Measurements from ENCODE around the gene DHRS7B.
"Not testable (repeated sequence)": the region's sequence is repeated elsewhere in the genome, so short reads cannot be mapped to it uniquely, and the experiment has no call there.

Gene DHRS7B

DNA sequence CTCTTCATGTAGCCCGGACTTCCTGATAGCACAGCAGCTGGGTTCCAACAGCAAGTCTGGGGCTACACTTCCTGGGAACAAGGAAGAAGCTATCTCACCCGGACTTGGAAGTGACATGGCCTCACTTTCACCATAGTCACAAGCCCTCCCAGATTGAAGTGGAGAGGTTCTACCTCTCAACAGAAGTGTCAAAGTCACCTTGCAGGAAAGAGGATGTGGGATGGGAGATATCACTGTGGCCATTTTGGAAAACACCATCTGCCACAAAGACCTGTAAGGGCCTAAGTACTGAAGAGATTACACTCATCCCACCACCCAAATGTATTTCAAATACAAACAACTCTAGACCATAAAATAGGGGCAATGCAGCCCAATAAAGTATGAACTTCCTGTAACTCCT, 29.9 kb upstream of the DHRS7B start:
- TF ChIP-seq, protein P1, sequence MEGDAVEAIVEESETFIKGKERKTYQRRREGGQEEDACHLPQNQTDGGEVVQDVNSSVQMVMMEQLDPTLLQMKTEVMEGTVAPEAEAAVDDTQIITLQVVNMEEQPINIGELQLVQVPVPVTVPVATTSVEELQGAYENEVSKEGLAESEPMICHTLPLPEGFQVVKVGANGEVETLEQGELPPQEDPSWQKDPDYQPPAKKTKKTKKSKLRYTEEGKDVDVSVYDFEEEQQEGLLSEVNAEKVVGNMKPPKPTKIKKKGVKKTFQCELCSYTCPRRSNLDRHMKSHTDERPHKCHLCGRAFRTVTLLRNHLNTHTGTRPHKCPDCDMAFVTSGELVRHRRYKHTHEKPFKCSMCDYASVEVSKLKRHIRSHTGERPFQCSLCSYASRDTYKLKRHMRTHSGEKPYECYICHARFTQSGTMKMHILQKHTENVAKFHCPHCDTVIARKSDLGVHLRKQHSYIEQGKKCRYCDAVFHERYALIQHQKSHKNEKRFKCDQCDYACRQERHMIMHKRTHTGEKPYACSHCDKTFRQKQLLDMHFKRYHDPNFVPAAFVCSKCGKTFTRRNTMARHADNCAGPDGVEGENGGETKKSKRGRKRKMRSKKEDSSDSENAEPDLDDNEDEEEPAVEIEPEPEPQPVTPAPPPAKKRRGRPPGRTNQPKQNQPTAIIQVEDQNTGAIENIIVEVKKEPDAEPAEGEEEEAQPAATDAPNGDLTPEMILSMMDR (IDR thresholded peaks at IDR 0.05; ENCODE audit: low read depth, low read length), result no peak
- TF ChIP-seq, protein P2, sequence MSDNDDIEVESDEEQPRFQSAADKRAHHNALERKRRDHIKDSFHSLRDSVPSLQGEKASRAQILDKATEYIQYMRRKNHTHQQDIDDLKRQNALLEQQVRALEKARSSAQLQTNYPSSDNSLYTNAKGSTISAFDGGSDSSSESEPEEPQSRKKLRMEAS (IDR thresholded peaks at IDR 0.05; ENCODE audit: low read depth, low read length), result no peak
- no peak for TF ChIP-seq MYC (IDR thresholded peaks at IDR 0.05; ENCODE audit: low read depth, low read length)
- TF ChIP-seq POLR2A (IDR thresholded peaks at IDR 0.05; ENCODE audit: extremely low read depth, insufficient read length), result no peak
- DNase-seq (ENCODE audit: low read depth), result no peak
- H3K4me3 ChIP-seq (ENCODE audit: low read depth, low read length), result no peak overlapping the region

DNA sequence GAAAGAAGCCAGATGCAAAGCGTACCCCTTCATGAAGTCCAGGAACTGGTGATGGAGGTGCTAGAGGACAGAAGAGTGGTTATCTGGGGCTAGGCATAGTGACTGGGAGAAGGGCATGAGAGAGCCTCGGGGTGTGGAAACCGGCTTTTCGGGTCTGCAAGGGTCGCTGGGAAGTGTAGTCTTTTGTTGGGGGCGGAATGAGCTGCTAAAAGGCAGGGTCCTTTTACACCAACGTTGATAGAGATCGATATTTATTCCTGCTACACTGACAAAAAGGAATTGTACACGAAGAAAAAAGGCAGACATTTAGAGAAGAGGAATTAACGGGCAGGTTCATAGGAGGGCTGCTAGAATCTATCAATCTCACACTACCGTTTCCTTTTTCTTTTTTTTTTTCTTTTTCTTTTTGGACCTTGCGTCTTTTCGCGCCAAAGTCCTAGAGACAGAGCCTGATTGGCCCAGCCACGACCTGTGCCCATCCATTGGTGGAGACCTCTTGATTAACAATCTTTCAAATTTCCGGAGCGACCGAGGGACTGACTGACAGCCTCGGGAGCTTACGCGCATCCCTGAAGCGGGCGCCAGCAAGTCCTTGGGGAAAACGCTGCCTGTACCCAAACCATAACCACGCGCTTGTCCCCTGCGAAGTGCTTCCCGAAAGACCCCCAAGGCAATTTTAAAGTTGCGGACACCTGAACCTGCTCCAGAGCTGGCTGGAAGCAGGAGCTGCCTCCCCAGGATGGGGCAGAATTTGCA, 27.7 kb upstream of the DHRS7B start:
- peak overlapping the region; percentile 87 for H3K4me3 ChIP-seq (ENCODE audit: low read depth, low read length)
- TF ChIP-seq, protein P2 (IDR thresholded peaks at IDR 0.05; ENCODE audit: low read depth, low read length), result peak; percentile 27
- no peak for TF ChIP-seq POLR2A (IDR thresholded peaks at IDR 0.05; ENCODE audit: extremely low read depth, insufficient read length)
- peak; percentile 96 for DNase-seq (ENCODE audit: low read depth)

- H3K4me3 ChIP-seq (ENCODE audit: low read depth, low read length), result no peak overlapping the region
- DNase-seq (ENCODE audit: low read depth), result no peak
These were observed 26.1 kb upstream of the DHRS7B start for GRCh38 chr17:21100636-21101035.

GRCh38 chr17:21104608-21105007, 22.2 kb upstream of the DHRS7B start:
- TF ChIP-seq, protein P2 (IDR thresholded peaks at IDR 0.05; ENCODE audit: low read depth, low read length), result no peak
- TF ChIP-seq, protein P1 (IDR thresholded peaks at IDR 0.05; ENCODE audit: low read depth, low read length), result no peak
- no peak overlapping the region for H3K4me3 ChIP-seq (ENCODE audit: low read depth, low read length)
- DNase-seq (ENCODE audit: low read depth), result no peak

More at GRCh38 chr17:21100636-21101035, 26.1 kb upstream of the DHRS7B start:
- TF ChIP-seq POLR2A (IDR thresholded peaks at IDR 0.05; ENCODE audit: extremely low read depth, insufficient read length) (no peak), MYC (IDR thresholded peaks at IDR 0.05; ENCODE audit: low read depth, low read length) (no peak)
- TF ChIP-seq, protein P1 (IDR thresholded peaks at IDR 0.05; ENCODE audit: low read depth, low read length), result no peak
- TF ChIP-seq, protein P2 (IDR thresholded peaks at IDR 0.05; ENCODE audit: low read depth, low read length), result no peak

- TF ChIP-seq POLR2A (IDR thresholded peaks at IDR 0.05; ENCODE audit: extremely low read depth, insufficient read length) (no peak), MYC (IDR thresholded peaks at IDR 0.05; ENCODE audit: low read depth, low read length) (no peak)
- TF ChIP-seq, protein P1 (IDR thresholded peaks at IDR 0.05; ENCODE audit: low read depth, low read length), result no peak
- TF ChIP-seq, protein P2 (IDR thresholded peaks at IDR 0.05; ENCODE audit: low read depth, low read length), result no peak
- DNase-seq (ENCODE audit: low read depth), result no peak
- H3K4me3 ChIP-seq (ENCODE audit: low read depth, low read length), result no peak overlapping the region
These were observed 21.5 kb upstream of the DHRS7B start for GRCh38 chr17:21105064-21105894.

DNA sequence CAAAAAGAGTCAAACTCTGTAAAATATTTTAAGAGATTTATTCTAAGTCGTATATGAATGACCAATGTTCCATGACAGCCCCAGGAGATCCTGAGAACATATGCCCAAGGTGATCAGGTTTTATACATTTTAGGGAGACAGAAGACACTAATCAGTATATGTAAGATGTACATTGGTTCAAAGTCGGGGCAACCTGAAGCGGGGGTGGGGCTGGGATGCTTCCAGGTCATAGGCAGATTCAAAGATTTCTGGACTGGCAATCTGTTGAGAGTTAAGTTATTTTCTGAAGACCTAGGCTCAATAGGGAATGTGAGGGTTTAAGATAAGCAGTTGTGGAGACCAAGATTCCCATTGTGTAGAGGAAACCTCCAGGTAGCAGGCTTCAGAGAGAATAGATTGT, 20.4 kb upstream of the DHRS7B start:
- H3K4me3 ChIP-seq (ENCODE audit: low read depth, low read length), result no peak overlapping the region
- DNase-seq (ENCODE audit: low read depth), result no peak
- TF ChIP-seq POLR2A (IDR thresholded peaks at IDR 0.05; ENCODE audit: extremely low read depth, insufficient read length) (no peak), MYC (IDR thresholded peaks at IDR 0.05; ENCODE audit: low read depth, low read length) (no peak)
- TF ChIP-seq, protein P1 (IDR thresholded peaks at IDR 0.05; ENCODE audit: low read depth, low read length), result no peak
- TF ChIP-seq, protein P2 (IDR thresholded peaks at IDR 0.05; ENCODE audit: low read depth, low read length), result no peak

- not testable (repeated sequence) for DNase-seq (ENCODE audit: low read depth); H3K4me3 ChIP-seq (ENCODE audit: low read depth, low read length)
These were observed 19.6 kb upstream of the DHRS7B start for GRCh38 chr17:21107067-21107650.
